Measurements from ENCODE around the gene SH2D3A. TPM values are rescaled to one million over a fixed set of nuclear protein-coding genes. Genes with fewer than 3 reads are reported as not detected.

Gene SH2D3A
- total RNA-seq, 1 experiment from 2014 or later = 17.9 TPM

- Histone ChIP-seq H2BK5ac (ENCODE audit: insufficient read length, low read length) (no peak overlapping the region), H2BK120ac (ENCODE audit: low read depth, low read length, poor library complexity, severe bottlenecking) (no peak overlapping the region), H3K4me2 (ENCODE audit: insufficient read depth, insufficient read length, low read length) (no peak overlapping the region), H4K5ac (ENCODE audit: insufficient read length, low read depth, low read length) (no peak overlapping the region), H3K23me2 (ENCODE audit: insufficient read length, low read depth, low read length, poor library complexity, severe bottlenecking) (no peaks in the 10 kb centered on the region), H3K18ac (ENCODE audit: insufficient read length, low read depth, low read length) (no peak overlapping the region), H2BK20ac (ENCODE audit: low read depth, low read length, poor library complexity, severe bottlenecking) (no peak overlapping the region), H3K14ac (ENCODE audit: insufficient read depth, low read length) (no peak overlapping the region), H4K20me1 (ENCODE audit: control insufficient read depth, insufficient read depth, insufficient read length) (no peaks in the 10 kb centered on the region), H3T11ph (ENCODE audit: low read length) (no peak overlapping the region), H2BK12ac (ENCODE audit: insufficient read length, low read depth, low read length) (no peak overlapping the region), H3K9me3 (ENCODE audit: control insufficient read depth, low read depth, low read length) (no peaks in the 10 kb centered on the region), H2AK5ac (ENCODE audit: insufficient read length, low read length) (no peak overlapping the region), H3K27me3 (ENCODE audit: insufficient read depth, low read length) (no peaks in the 10 kb centered on the region), H3K56ac (ENCODE audit: insufficient read length, low read depth, low read length) (no peak overlapping the region), H2BK15ac (ENCODE audit: low read depth, low read length) (no peak overlapping the region), H3K4ac (ENCODE audit: low read depth, low read length) (no peak overlapping the region), H4K91ac (ENCODE audit: insufficient read length, low read depth, low read length) (no peak overlapping the region), H3K23ac (ENCODE audit: insufficient read length, low read depth, low read length) (no peak overlapping the region), H4K8ac (replicated peaks; ENCODE audit: insufficient read length, low read depth, low read length) (no peak overlapping the region), H3K27ac (ENCODE audit: insufficient read length, low read depth, low read length) (no peak overlapping the region), H3K79me2 (ENCODE audit: insufficient read depth, low read length) (no peaks in the 10 kb centered on the region), H2AFZ (ENCODE audit: low read length) (no peak overlapping the region), H3K79me1 (ENCODE audit: insufficient read depth, low read depth, low read length, poor library complexity, severe bottlenecking) (no peaks in the 10 kb centered on the region), H3K4me1 (ENCODE audit: insufficient read depth, low read length) (no peaks in the 10 kb centered on the region), H3K9ac (ENCODE audit: extremely low read depth, insufficient read length, low read length) (no peak overlapping the region)
- no CpG with 5 or more reads among the region's 11 CpGs for WGBS (ENCODE audit: extremely low coverage, insufficient read length, low lambda C conversion rate)
- Mint-ChIP-seq H3K4me3 (peak overlapping the region in 1 of 2 experiments; percentile 17; a peak in 1 of 5 replicates), H3K27me3 (ENCODE audit: low read depth) (peaks cover 3% of the 10 kb centered on the region), H3K9me3 (peaks cover 3 to 31% of the 10 kb centered on the region in 2 experiments; a peak in 4 of 5 replicates), H3K4me1 (peaks cover 4 to 8% of the 10 kb centered on the region in 2 experiments; a peak in 2 of 4 replicates), H3K36me3 (ENCODE audit: insufficient read depth in 1 of 3, low read depth in 3 of 3) (no peaks in the 10 kb centered on the region), H3K27ac (no peak overlapping the region)
- no peak for TF ChIP-seq CTCF (conservative IDR thresholded peaks at IDR 0.05)
- DNase-seq = no peak
These were observed 7.8 kb upstream of the SH2D3A start for GRCh38 chr19:6774821-6775707.
